ENCODE results near the gene CUL3. TPM values are rescaled to one million over a fixed set of nuclear protein-coding genes. Genes with fewer than 3 reads are reported as not detected.

Gene CUL3
- total RNA-seq, 1 experiment from 2014 or later, result 86.2 TPM

DNA sequence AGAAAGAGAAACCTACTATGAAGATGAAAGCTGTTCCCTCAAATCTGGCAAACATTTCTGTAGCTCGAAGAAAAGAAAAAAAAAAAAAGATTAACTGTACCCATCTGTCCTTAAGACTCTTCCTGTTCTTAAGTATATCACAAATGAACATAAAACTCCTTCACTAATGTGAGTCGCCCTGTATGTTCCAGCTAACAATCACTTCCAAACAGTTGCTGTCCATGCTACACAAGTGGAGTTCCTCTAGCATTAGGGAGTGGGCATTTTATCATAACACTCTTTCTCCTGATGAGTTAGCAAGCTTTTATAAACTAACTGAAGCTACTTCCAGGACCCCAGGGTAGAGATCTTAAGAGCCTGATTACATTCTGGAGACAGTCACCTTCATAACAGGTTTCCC, 5.8 kb downstream of the CUL3 start (continued):
- TF ChIP-seq, protein P1, sequence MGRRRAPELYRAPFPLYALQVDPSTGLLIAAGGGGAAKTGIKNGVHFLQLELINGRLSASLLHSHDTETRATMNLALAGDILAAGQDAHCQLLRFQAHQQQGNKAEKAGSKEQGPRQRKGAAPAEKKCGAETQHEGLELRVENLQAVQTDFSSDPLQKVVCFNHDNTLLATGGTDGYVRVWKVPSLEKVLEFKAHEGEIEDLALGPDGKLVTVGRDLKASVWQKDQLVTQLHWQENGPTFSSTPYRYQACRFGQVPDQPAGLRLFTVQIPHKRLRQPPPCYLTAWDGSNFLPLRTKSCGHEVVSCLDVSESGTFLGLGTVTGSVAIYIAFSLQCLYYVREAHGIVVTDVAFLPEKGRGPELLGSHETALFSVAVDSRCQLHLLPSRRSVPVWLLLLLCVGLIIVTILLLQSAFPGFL (CRISPR knock-in tag; IDR thresholded peaks at IDR 0.05; ENCODE audit: borderline replicate concordance), result no peak

GRCh38 chr2:224577541-224577940, 7.6 kb downstream of the CUL3 start:
- Mint-ChIP-seq H3K27me3 (ENCODE audit: low read depth) (no peaks in the 10 kb centered on the region), H3K36me3 (no peaks in the 10 kb centered on the region; the same call in 1 of the 2 replicates), H3K4me1 (peaks cover 73% of the 10 kb centered on the region), H3K9me3 (no peaks in the 10 kb centered on the region), H3K27ac (0 out of 2 replicates have a peak overlapping the region, but pooled peaks have one; percentile 13), H3K4me3 (peak overlapping the region; percentile 14; the same call in 1 of the 2 replicates)
- ATAC-seq, result no peak
- TF ChIP-seq FOXJ3 (CRISPR knock-in tag; IDR thresholded peaks at IDR 0.05; ENCODE audit: borderline replicate concordance) (no peak), E2F5 (CRISPR knock-in tag; IDR thresholded peaks at IDR 0.05) (no peak), NFYB (CRISPR knock-in tag; conservative IDR thresholded peaks at IDR 0.05; ENCODE audit: low read depth) (no peak), ZNF416 (CRISPR knock-in tag; IDR thresholded peaks at IDR 0.05) (no peak), MLX (CRISPR knock-in tag; IDR thresholded peaks at IDR 0.05) (no peak)
- ChIA-PET POLR2A (no interaction called here), CTCF (no interaction called here)
- DNase-seq (ENCODE audit: low spot score), result no peak

DNA sequence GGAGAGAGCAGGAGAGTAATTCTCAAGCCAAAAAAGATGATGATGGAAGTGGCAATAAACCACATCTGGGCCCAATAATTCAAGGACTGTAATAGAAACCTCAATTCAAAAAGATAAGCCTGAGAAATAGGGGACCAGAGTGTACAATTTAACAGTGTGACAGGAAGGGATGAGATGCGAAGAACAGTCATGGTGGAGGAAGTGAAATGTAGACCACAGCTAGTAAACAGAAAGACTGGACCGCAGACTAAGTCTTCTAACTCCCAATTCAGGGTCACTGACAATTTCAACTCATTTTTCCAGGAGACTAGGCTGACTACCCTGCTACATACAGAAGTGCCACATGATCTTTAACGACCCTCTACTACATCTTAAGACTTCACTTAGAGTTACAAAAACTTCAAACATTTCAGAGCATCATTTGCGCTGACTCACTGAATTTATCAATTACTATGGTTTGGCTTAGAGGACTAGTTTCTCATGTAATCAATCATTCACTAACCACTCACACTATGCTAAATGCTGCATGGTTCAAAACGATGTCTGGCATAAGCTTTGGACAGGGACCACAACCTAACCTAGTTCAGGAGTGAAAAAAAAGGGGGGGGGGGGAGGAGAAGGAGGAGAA, 9.0 kb downstream of the CUL3 start:
- H3K27me3 Mint-ChIP-seq (ENCODE audit: low read depth), result no peaks in the 10 kb centered on the region
- POLR2A ChIA-PET, result no interaction called here
- CTCF ChIA-PET, result interaction anchor here (0.7 kb wide), 1 partner anchor 582 kb away, joined by 3 read pairs; no protein-coding TSS in a partner anchor

DNA sequence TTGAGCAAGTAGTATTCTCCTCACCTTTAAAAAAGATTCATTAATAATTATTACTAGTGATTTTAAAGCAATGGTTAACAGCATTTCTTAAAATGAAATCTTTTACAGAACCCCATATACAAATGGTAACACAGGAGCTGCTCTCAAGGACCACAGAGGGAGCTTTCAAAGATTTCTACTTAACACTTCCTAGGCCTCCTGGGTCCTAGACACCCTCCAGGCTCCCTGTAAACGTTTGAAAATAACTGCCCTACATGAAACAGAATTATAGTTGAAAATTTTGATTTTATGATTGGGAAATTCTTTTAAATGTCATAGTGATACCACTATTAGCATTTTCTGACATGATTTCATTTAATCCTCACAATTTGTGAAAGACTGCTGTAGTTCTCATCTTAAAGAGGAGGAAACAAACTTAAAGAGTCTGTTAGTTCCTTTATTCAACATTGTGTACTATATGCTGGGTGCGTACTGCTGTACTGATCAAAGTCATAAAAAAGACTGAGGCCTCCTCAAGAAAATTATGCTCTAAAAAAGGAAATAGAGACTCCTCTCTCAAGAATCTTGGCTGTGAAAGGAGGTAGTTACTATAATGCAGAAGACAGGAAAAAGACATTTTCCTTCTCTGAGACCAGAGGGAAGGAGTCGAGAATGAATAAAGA, 10.6 kb downstream of the CUL3 start:
- no peaks in the 10 kb centered on the region for H3K36me3 Mint-ChIP-seq
- CTCF ChIA-PET, result no interaction called here
- no peak for DNase-seq (ENCODE audit: low spot score)
- H3K27me3 Mint-ChIP-seq (ENCODE audit: low read depth), result no peaks in the 10 kb centered on the region
- POLR2A ChIA-PET, result no interaction called here
- ATAC-seq, result peak; percentile 47
- H3K9me3 Mint-ChIP-seq, result no peaks in the 10 kb centered on the region
- no peak overlapping the region for H3K27ac Mint-ChIP-seq
- H3K4me1 Mint-ChIP-seq, result peaks cover 83% of the 10 kb centered on the region
- H3K4me3 Mint-ChIP-seq, result peak overlapping the region; percentile 46
- TF ChIP-seq NR2C2 (CRISPR knock-in tag; IDR thresholded peaks at IDR 0.05), result no peak
- TF ChIP-seq SMAD3 (CRISPR knock-in tag; IDR thresholded peaks at IDR 0.05; ENCODE audit: borderline replicate concordance), result no peak
- no peak for TF ChIP-seq FOXK1 (CRISPR knock-in tag; IDR thresholded peaks at IDR 0.05)
- TF ChIP-seq MXD4 (CRISPR knock-in tag; IDR thresholded peaks at IDR 0.05; ENCODE audit: borderline replicate concordance), result no peak
- TF ChIP-seq ZNF263 (CRISPR knock-in tag; IDR thresholded peaks at IDR 0.05; ENCODE audit: low read depth), result no peak
- TF ChIP-seq USF1 (CRISPR knock-in tag; IDR thresholded peaks at IDR 0.05), result no peak
- no peak for TF ChIP-seq ESRRA (CRISPR knock-in tag; IDR thresholded peaks at IDR 0.05; ENCODE audit: borderline replicate concordance)
- no peak for TF ChIP-seq SP1 (CRISPR knock-in tag; conservative IDR thresholded peaks at IDR 0.05)
- TF ChIP-seq OVOL2 (CRISPR knock-in tag; IDR thresholded peaks at IDR 0.05; ENCODE audit: borderline replicate concordance), result no peak
- TF ChIP-seq HMGXB4 (CRISPR knock-in tag; IDR thresholded peaks at IDR 0.05), result no peak

More for the DNA sequence above, 9.0 kb downstream of the CUL3 start:
- 0 out of 2 replicates have a peak overlapping the region, but pooled peaks have one; percentile 26 for H3K27ac Mint-ChIP-seq
- TF ChIP-seq IRF2 (CRISPR knock-in tag; IDR thresholded peaks at IDR 0.05; ENCODE audit: borderline replicate concordance, low read depth) (no peak), STAT6 (CRISPR knock-in tag; conservative IDR thresholded peaks at IDR 0.05; ENCODE audit: low read depth) (no peak)
- no peak for DNase-seq (ENCODE audit: low spot score)
- peaks cover 82% of the 10 kb centered on the region for H3K4me1 Mint-ChIP-seq
- no peaks in the 10 kb centered on the region for H3K9me3 Mint-ChIP-seq
- ATAC-seq, result no peak
- H3K36me3 Mint-ChIP-seq, result no peaks in the 10 kb centered on the region
- H3K4me3 Mint-ChIP-seq, result no peak overlapping the region

Data from WTC11 (cell line).